Trophoblast cell (in vitro differentiated cells and primary cell): ENCODE measurements around the gene BUD23.

Experiments
- DNase-seq, 2 donors: peaks; one replicate each; pipeline ENCODE4 v3.0.0-alpha.2; 2016
- H2AFZ ChIP-seq: 2 replicates; pipeline ENCODE4 v1.6.1; 2013; ENCODE audit warnings: low read length, moderate library complexity, mild to moderate bottlenecking; ENCODE audit not compliant: insufficient read depth, poor library complexity
- H2AK5ac ChIP-seq: 2 replicates; pipeline ENCODE4 v1.6.1; 2013; ENCODE audit warnings: mild to moderate bottlenecking, low read length
- H2BK120ac ChIP-seq: 2 replicates; pipeline ENCODE4 v1.6.1; 2013; ENCODE audit warnings: low read length, mild to moderate bottlenecking, moderate library complexity; ENCODE audit not compliant: insufficient read depth, poor library complexity
- H2BK12ac ChIP-seq: 2 replicates; pipeline ENCODE4 v1.6.1; 2013; ENCODE audit warnings: mild to moderate bottlenecking, low read length, moderate library complexity
- H2BK5ac ChIP-seq: 2 replicates; pipeline ENCODE4 v1.6.1; 2013; ENCODE audit warnings: low read length, low read depth, moderate library complexity, mild to moderate bottlenecking; ENCODE audit not compliant: poor library complexity
- H3K14ac ChIP-seq: 2 replicates; pipeline ENCODE4 v1.6.1; 2013; ENCODE audit warnings: mild to moderate bottlenecking, low read length
- H3K18ac ChIP-seq: 2 replicates; pipeline ENCODE4 v1.6.1; 2013; ENCODE audit warnings: mild to moderate bottlenecking, low read length
- H3K23ac ChIP-seq: 2 replicates; pipeline ENCODE4 v1.6.1; 2013; ENCODE audit warnings: low read length
- H3K27ac ChIP-seq: 2 replicates; pipeline ENCODE4 v1.5.1; 2013; ENCODE audit warnings: low read depth, mild to moderate bottlenecking, inconsistent platforms, low read length, moderate library complexity
- H3K27me3 ChIP-seq: 2 replicates; pipeline ENCODE4 v1.6.1; 2013; ENCODE audit warnings: inconsistent platforms, mild to moderate bottlenecking, low read length, moderate library complexity; ENCODE audit not compliant: insufficient read depth
- H3K36me3 ChIP-seq, 2 experiments: 1 replicate in 1 of 2; 2 replicates in 1 of 2; pipeline ENCODE4 v1.6.1; 2013; ENCODE audit warnings: low read length in 2 of 2, mild to moderate bottlenecking in 2 of 2, moderate library complexity in 1 of 2; ENCODE audit not compliant: insufficient read depth in 2 of 2, control insufficient read depth in 1 of 2
- H3K4ac ChIP-seq: 2 replicates; pipeline ENCODE4 v1.6.1; 2013; ENCODE audit warnings: low read depth, mild to moderate bottlenecking, low read length, moderate library complexity
- H3K4me1 ChIP-seq, 2 experiments: 1 replicate in 1 of 2; 2 replicates in 1 of 2; pipeline ENCODE4 v1.6.1; 2013; ENCODE audit warnings: low read length in 2 of 2, mild to moderate bottlenecking in 2 of 2, moderate library complexity in 1 of 2; ENCODE audit not compliant: insufficient read depth in 2 of 2, control insufficient read depth in 1 of 2
- H3K4me2 ChIP-seq: 2 replicates; pipeline ENCODE4 v1.6.1; 2013; ENCODE audit warnings: inconsistent platforms, mild to moderate bottlenecking, low read length, moderate library complexity
- H3K4me3 ChIP-seq: 2 replicates; pipeline ENCODE4 v1.5.1; 2013; ENCODE audit warnings: mild to moderate bottlenecking, low read depth, low read length, inconsistent platforms
- H3K79me1 ChIP-seq: one replicate; pipeline ENCODE4 v1.6.1; 2013; ENCODE audit warnings: low read length
- H3K79me2 ChIP-seq: 2 replicates; pipeline ENCODE4 v1.6.1; 2013; ENCODE audit warnings: low read length, mild to moderate bottlenecking; ENCODE audit not compliant: control insufficient read depth, insufficient read depth, poor library complexity
- H3K9ac ChIP-seq: 2 replicates; pipeline ENCODE4 v1.6.1; 2013; ENCODE audit warnings: mild to moderate bottlenecking, low read length
- H3K9me3 ChIP-seq: 2 replicates; pipeline ENCODE4 v1.6.1; 2013; ENCODE audit warnings: low read depth, mild to moderate bottlenecking, control low read depth, inconsistent platforms, low read length; ENCODE audit not compliant: insufficient read depth
- H4K12ac ChIP-seq: 2 replicates; pipeline ENCODE4 v1.6.1; 2013; ENCODE audit warnings: low read depth, mild to moderate bottlenecking, low read length, moderate library complexity
- H4K8ac ChIP-seq: 2 replicates; pipeline ENCODE4 v1.6.1; 2013; ENCODE audit warnings: low read depth, mild to moderate bottlenecking, low read length, moderate library complexity
- H4K91ac ChIP-seq: one replicate; pipeline ENCODE4 v1.6.1; 2013; ENCODE audit warnings: low read depth, mild to moderate bottlenecking, low read length, moderate library complexity
- WGBS: extraction: QIAGEN DNeasy Blood & Tissue Kit; methylation state at CpG from one replicate; pipeline ENCODE4 v1.1.7; 2013; ENCODE audit warnings: missing lambda C conversion rate; ENCODE audit not compliant: insufficient read length, insufficient coverage; ENCODE audit errors: extremely low coverage; 5-methylcytosine and 5-hydroxymethylcytosine counted together

BUD23 gene

DNA sequence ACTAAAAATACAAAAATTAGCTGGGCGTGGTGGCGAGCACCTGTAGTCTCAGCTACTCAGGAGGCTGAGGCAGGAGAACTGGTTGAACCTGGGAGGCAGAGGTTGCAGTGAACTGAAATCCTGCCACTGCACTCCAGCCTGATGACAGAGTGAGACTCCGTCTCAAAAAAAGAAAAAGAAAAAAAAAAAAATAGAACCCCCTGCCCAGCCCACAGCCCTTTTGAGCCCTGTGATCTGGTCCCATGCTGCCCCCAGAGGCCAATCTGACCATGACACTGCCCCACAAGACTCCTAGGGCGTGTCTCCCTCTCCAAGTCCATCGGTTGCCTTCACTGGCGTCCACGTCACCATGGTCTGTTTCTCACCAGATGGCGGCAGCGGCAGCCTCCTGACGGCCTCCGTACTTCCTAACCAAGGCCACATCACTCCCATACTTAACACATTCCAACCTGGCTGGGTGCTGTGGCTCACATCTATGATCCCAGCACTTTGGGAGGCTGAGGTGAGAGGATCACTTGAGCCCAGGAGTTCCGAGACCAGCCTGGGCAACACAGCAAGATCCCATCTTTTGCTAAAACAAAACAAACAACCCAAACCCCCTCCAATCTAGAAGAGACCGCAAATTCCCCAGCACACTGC, 18.1 kb downstream of the BUD23 start:
- H2BK5ac ChIP-seq = no peak overlapping the region
- no peak overlapping the region for H3K18ac ChIP-seq
- no peak overlapping the region for H3K27ac ChIP-seq
- no peak overlapping the region for H3K23ac ChIP-seq
- no peak overlapping the region for H3K4me2 ChIP-seq
- H3K9ac ChIP-seq = no peak overlapping the region
- no peak overlapping the region for H2BK120ac ChIP-seq
- H3K4ac ChIP-seq = no peak overlapping the region
- H4K8ac ChIP-seq = no peak overlapping the region
- H3K79me1 ChIP-seq = no peaks in the 10 kb centered on the region
- no CpG with 5 or more reads among the region's 13 CpGs for WGBS
- DNase-seq = peak; percentile 89 to 92
- no peak overlapping the region for H2BK12ac ChIP-seq
- H3K27me3 ChIP-seq = no peaks in the 10 kb centered on the region
- no peak overlapping the region for H4K12ac ChIP-seq
- peaks cover 2% of the 10 kb centered on the region in 2 experiments for H3K4me1 ChIP-seq
- H3K4me3 ChIP-seq = no peak overlapping the region
- H4K91ac ChIP-seq = no peak overlapping the region
- H3K36me3 ChIP-seq = peaks cover 48 to 52% of the 10 kb centered on the region in 2 experiments
- H3K9me3 ChIP-seq = no peaks in the 10 kb centered on the region
- H2AFZ ChIP-seq = no peak overlapping the region
- H2AK5ac ChIP-seq = no peak overlapping the region
- H3K14ac ChIP-seq = no peak overlapping the region
- no peaks in the 10 kb centered on the region for H3K79me2 ChIP-seq

DNA sequence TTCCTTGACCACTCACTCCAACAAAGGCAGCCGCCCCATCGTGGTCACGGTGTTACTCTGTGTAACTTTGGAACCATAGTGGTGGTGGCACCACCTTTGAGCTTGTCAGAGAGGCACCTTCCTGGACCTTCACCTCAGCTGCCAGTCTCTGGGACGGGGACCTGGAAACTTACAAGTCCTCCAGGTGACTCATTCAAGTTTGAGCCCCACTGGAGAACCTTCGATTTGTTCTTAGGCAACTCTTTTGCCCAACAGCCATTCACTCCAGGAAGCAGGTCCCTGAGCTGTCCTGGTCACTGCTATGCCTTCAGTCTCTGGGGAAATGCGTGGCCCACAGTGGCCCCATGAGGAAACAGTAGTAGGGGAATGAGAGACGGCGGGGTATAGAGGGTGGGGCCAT, 18.8 kb downstream of the BUD23 start:
- no peak overlapping the region for H3K23ac ChIP-seq
- no peak overlapping the region for H3K18ac ChIP-seq
- H2BK5ac ChIP-seq = no peak overlapping the region

DNA sequence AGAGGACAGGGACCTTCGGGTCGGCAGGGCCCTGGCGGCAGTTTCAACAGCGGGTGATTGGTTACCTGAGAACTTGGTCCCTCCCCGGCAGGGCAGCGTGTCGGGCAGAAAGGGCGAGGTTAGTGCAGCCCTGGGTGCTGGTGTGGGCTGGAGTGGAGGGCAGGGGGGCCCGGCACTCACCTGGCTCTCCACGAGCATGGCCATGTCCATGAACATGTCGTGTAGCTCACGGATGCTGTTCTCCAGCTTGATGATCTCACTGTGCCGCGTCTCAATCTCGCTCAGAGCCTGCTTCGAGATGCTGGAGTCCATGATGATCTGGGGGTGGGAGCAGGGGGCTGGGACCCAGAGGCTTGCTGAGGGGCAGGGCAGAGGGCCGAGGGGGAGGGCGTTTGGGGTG, 19.3 kb downstream of the BUD23 start:
- no CpG with 5 or more reads among the region's 18 CpGs for WGBS
- Histone ChIP-seq H2AFZ (no peak overlapping the region), H3K23ac (no peak overlapping the region), H3K18ac (no peak overlapping the region), H3K79me1 (no peaks in the 10 kb centered on the region), H3K4me3 (no peak overlapping the region), H3K27ac (no peak overlapping the region), H3K36me3 (peaks cover 36 to 43% of the 10 kb centered on the region in 2 experiments), H3K4me2 (no peak overlapping the region), H4K91ac (no peak overlapping the region), H4K12ac (no peak overlapping the region), H3K4me1 (peaks cover 2% of the 10 kb centered on the region in 2 experiments), H2BK5ac (no peak overlapping the region), H3K9ac (no peak overlapping the region), H2BK12ac (no peak overlapping the region), H3K9me3 (no peaks in the 10 kb centered on the region), H3K79me2 (no peaks in the 10 kb centered on the region), H2BK120ac (no peak overlapping the region), H3K14ac (no peak overlapping the region), H4K8ac (no peak overlapping the region), H3K27me3 (no peaks in the 10 kb centered on the region), H2AK5ac (no peak overlapping the region), H3K4ac (no peak overlapping the region)
- DNase-seq = no peak

More for the DNA sequence above, 18.8 kb downstream of the BUD23 start:
- no peak overlapping the region for H3K14ac ChIP-seq
- H3K4ac ChIP-seq = no peak overlapping the region
- no CpG with 5 or more reads among the region's 8 CpGs for WGBS
- H2AFZ ChIP-seq = no peak overlapping the region
- peaks cover 41 to 48% of the 10 kb centered on the region in 2 experiments for H3K36me3 ChIP-seq
- H3K27ac ChIP-seq = no peak overlapping the region
- no peak overlapping the region for H2BK12ac ChIP-seq
- no peaks in the 10 kb centered on the region for H3K9me3 ChIP-seq
- no peak overlapping the region for H4K12ac ChIP-seq
- DNase-seq = no peak
- H3K27me3 ChIP-seq = no peaks in the 10 kb centered on the region
- H3K4me1 ChIP-seq = peaks cover 2% of the 10 kb centered on the region in 2 experiments
- no peaks in the 10 kb centered on the region for H3K79me2 ChIP-seq
- no peak overlapping the region for H3K4me3 ChIP-seq
- no peak overlapping the region for H2BK120ac ChIP-seq
- no peak overlapping the region for H4K8ac ChIP-seq
- no peaks in the 10 kb centered on the region for H3K79me1 ChIP-seq
- H2AK5ac ChIP-seq = no peak overlapping the region
- H3K9ac ChIP-seq = no peak overlapping the region
- H3K4me2 ChIP-seq = no peak overlapping the region
- no peak overlapping the region for H4K91ac ChIP-seq

DNA sequence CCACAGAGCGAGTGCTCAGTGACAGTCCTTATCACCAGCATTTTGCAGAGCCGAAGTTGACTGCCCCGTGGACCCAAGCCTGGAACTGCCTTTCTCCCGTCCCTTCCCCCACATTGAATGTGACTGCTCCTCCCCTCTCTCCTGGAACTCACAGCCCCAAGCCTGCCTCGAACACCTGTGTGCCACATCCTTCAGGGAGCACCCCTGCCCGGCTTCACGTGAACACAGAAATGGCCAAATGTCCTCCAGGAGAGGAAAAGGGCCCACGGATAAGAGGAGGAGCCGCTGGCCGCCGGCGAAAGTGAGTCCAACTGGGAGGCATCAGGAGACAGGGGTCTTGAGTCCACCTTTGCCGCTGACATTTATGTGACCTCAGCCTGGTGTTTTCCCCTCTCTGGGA, 19.8 kb downstream of the BUD23 start:
- H3K4me1 ChIP-seq = peaks cover 2% of the 10 kb centered on the region in 2 experiments
- H3K27ac ChIP-seq = no peak overlapping the region
- H3K18ac ChIP-seq = no peak overlapping the region
- H3K23ac ChIP-seq = no peak overlapping the region
- no peak overlapping the region for H3K14ac ChIP-seq
- no peak overlapping the region for H3K4me3 ChIP-seq
- no peak overlapping the region for H2BK120ac ChIP-seq
- H3K36me3 ChIP-seq = peaks cover 36 to 42% of the 10 kb centered on the region in 2 experiments
- H3K9me3 ChIP-seq = no peaks in the 10 kb centered on the region
- WGBS = no CpG with 5 or more reads among the region's 13 CpGs
- H2BK12ac ChIP-seq = no peak overlapping the region
- no peaks in the 10 kb centered on the region for H3K79me2 ChIP-seq
- no peak overlapping the region for H3K4ac ChIP-seq
- no peak overlapping the region for H4K8ac ChIP-seq
- H3K79me1 ChIP-seq = no peaks in the 10 kb centered on the region
- H2BK5ac ChIP-seq = no peak overlapping the region
- H2AK5ac ChIP-seq = no peak overlapping the region
- no peak overlapping the region for H4K91ac ChIP-seq
- H4K12ac ChIP-seq = no peak overlapping the region
- no peaks in the 10 kb centered on the region for H3K27me3 ChIP-seq
- DNase-seq = no peak
- no peak overlapping the region for H3K9ac ChIP-seq
- no peak overlapping the region for H2AFZ ChIP-seq
- no peak overlapping the region for H3K4me2 ChIP-seq
